NCI-H2081 (cell line): ENCODE data around the gene DHCR7.

Experiments
- DNase-seq, 2 experiments: peaks; one replicate each; lab custom pipeline; 2025; lab: John Stamatoyannopoulos, UW

DHCR7 gene

DNA sequence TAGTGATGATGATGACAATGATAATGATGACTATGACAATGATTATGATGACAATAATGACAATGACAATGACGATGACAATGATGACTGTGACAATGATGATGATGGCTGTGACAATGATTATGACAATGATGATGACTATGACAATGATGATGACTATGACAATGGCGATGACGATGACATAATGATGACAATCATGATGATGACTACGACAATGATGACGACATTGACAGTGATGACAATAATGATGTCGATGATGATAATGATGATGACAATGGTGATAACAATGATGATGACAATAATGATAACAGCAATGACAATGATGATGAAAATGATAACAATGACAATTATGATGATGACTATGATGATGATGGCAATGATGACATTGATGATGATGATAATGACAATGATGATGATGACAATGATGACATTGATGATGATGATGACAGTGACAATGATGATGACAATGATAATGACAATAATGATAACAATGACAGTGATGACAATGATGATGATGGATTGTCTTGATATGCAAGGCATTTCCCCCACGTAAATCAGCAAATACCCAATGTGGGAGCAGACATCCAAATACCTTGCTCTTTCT lies 37.7 kb downstream of the DHCR7 start:
- DNase-seq = no peak

DNA sequence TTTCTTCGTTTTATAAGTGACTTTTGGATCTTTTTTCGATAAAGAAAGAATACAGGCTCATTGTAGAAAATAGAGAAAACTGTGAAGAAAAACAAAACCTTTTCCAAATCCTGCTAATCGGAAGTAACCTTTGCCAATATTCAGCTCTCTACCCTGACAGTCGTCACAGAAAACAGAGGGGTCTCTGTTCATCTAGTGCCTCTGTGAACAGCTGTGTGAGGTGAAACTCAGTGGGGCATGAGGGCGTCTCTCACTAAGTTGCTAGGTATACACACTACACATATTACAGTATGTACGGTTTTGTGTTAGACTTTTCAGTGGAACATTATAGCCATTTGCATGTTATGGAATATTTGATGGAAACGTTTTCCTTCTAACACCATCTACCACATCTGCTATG lies 39.4 kb downstream of the DHCR7 start:
- DNase-seq = no peak

DNA sequence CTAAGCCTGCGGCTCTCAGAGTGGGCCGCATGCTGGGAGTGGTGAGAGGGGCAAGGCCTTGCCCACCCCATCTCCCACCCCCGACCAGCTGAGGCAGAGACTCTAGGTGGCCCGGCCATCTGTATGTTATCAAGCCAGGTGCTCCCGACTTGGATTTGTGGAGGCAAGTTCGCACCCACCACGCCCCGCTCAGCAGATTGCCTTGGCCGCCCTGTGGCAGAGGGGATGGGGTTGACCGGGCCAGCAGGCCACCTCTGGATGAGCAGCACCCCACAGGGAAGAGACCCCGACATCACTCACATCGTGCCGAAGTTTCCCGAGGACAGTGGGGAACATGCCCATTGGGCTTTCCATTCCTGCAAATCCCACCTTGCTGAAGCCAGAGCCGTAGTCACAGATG lies 40.8 kb downstream of the DHCR7 start:
- no peak for DNase-seq

DNA sequence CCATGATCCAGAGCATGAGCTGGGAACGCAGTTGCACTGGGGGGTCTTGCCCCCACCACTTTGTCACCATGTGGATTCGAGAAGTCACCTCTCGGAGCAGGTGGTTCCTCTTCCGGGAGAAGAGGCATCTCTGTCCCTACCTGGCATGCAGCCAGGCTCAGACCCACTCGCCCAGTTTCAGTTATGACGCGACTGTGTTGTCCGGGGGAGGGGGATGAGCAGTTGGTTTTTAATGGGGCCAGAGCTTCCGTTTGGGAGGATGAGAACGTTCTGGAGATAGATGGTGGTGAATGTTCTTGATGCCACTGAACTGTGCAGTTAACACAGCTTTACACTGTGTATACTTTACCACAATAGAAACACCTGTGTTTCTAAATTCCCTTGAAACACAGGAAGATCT lies 41.5 kb downstream of the DHCR7 start:
- DNase-seq = no peak

DNA sequence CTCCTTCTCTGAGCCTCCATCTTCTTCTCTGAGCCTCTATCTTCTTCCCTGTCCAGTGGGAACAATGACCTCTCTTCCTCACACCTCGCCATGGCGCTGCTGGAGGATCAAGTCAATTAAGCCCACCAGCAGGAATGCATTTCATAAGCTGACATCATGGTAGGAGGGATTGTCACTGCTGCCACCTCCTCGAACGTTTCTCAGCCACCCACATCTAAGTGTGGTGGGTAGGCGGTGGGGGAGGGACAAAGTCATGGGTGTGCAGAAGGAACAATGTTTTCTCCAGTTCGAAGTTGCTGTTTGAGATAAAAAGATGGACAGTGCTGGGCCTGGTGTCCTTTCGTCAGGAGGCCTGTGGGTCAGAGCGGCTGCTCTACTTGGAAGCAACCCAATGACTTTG lies 44.0 kb downstream of the DHCR7 start:
- no peak for DNase-seq

DNA sequence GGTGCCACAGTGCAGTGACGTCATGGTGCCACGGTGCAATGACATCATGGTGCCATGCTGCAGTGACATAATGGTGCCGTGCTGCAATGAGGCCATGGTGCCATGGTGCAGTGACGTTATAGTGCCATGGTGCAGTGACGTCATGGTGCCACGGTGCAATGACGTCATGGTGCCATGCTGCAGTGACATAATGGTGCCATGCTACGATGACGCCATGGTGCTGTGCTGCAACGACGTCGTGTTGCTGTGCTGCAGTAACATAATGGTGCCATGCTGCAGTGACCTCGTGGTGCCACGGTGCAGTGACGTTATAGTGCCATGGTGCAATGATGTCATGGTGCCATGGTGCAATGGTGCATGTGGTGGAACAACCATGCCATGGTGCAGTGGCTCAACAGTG lies 45.3 kb downstream of the DHCR7 start:
- no peak for DNase-seq

DNA sequence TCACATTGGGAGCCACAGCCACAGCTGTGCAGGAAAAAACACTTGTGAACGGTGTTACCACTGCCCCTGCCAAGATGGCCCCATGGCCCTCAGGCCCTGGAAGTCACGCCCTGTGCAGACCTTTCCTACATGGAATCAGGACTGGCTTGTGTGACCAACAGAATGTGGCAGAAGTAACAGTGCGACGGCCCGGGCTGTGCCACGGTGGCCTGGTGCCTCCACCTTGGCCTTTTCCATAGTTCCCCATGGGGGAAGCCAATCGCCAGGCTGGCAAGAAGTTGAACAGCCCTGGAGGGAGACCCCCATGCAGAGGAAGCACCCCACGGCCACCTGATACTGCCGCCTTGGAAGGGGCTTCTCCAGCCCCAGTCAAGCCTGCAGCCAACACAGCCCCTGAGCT lies 48.0 kb downstream of the DHCR7 start:
- no peak for DNase-seq

DNA sequence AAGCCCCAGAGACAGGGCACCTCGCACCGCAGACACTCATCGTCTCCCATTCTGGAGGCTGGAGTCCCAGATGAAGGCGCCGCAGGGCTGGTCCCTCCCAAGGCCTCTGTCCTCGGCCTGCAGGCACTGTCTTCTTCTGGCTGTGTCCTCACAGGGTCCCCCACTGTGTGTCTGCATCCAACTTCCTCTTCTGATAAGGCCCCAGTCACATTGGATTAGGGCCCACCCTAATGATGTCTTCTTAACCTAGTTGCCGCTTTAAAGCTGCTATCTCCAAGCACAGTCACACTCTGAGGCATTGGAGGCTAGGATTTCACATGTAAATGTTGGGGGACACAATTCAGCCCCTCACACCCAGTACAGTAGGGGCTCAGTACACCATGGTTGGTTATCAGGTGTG lies 48.9 kb downstream of the DHCR7 start:
- DNase-seq = no peak

DNA sequence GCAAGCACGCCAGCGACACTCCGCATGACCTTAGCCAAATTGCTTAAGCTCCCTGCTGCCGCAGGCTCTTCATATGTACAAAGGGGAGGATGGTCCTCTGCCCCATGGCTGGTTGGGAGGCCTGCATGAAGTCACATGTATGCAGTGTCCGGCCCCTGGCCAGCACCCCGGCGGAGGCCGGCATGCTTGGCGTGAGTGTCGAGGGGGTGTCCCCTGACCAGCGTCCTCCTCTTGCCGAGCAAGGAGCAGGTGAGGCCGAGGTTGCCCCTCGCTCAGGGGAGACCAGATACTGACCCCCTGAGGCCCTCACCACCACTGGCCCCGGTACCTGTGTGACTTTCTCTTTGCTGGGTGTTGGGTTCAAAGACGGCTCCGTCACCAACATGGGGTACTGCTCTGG lies 50.2 kb downstream of the DHCR7 start:
- no peak for DNase-seq

DNA sequence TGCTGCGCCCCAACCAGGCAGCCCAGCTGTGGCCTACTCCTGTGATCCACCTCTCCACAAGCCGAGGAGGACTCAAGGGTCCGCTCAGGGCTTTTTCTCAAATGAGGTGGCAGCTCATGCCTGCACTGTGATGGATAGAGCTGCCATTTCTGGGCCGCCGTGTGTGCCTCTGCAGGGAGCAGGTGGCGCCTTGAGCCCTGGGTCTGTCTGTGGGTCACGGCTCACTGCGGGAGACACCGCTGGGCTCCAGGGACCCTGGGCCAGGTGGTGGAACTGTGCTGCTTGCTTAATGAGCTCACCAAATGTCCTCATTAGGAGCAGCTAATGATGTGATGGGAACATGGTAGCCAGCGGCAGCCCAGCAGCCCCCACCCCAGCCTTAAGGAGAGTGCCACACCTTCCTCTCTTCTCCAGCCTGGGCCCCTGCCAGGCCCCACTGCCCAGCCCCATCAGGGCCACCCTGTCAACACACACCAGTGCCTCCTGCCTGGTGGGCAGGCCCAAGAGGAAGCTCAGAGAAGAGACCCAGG lies 50.8 kb downstream of the DHCR7 start:
- DNase-seq = no peak

DNA sequence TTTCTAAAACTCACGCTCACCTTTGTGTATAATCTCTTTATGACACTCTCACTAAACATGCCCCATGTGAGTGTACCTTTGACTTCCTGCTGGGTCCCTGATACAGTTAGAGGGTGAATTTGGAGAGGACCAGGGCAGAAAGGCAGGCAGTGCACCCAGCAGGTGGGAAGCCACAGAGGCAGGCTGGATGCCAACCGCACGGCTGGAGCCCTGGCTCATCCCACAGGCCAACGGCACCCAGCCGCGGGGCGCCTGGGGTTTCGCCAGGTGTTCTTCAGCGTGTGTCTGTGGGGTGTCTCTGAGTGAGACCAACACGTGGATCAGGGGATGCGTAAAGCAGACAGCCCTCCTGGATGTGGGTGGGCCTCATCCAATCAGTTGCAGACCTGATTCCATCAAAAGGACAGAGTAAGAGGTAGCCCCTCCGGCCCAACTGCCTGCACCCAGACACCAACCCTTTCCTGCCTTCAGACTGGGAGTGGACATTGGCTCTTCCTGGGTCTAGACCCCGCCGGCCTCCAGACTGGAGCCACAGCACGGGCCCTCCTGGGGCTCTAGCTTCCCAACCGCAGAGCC lies 51.6 kb downstream of the DHCR7 start:
- peak; percentile 33 to 76 for DNase-seq

DNA sequence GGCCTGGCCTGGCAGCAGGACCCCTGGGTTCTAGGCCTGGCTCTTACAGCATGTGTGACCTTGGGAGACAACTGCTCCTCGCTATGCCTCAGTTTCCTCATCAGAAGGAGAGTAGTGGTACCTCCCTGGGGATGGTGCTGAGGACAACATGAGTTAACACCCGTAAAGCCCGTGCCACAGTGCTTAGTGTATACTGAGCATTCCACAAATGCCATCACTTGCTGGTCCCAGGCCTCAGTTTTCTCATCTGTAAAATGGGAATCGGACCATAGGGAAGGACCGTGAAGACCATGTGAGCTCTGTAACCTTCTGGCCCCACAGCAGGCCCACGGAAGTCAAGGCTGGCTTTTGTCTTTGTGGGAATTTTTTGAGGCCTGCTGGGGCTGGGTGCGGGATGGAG lies 52.4 kb downstream of the DHCR7 start:
- no peak for DNase-seq

DNA sequence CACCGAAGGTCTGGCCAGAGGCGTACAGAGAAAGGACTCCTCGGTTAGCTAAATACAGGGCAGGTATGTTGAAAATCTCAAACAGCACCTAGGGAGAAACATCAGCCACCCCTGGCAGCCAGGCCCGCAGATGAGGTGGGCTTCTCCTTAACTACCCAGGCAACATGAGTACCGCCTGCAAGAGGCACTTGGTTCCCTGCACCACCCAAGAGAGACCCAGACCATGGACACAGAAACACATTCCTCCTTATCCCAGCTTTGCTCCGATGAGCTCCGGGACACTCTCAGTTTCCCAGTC lies 53.0 kb downstream of the DHCR7 start:
- no peak for DNase-seq

DNA sequence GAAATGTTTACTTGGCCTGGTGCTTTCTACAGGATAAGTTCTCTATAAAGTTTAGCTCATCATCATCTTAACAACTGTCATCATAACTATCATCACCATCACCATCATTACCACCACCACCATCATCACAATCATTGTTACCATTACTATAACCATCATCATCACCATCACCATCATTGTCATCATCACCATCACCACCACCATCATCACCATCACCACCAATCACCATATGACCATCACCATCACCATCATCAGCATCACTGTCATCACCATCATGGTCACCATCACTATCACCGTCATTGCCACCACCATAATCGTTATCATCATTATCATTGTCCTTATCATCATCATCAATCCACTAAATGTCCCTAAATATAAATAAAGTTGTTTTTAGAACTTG lies 54.9 kb downstream of the DHCR7 start:
- DNase-seq = no peak

DNA sequence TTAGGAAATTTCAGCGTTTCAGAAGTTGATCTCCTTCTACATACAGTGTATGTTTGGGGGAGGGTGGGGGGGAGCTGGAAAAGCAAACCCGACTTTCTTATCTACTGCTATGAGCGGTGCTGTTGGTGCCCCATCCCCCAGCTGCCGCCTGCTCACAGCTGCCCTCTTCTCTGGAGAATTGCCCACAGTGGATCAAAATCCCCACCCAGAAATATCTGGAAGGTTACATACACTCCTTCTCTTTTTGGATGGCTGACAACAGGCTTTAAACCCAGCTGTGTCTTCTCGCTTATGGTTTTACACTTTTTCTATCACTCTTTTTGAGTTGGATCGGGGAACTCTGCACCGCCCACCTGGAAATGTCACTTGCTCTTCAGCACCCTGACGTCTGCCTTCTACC lies 56.4 kb downstream of the DHCR7 start:
- no peak for DNase-seq

DNA sequence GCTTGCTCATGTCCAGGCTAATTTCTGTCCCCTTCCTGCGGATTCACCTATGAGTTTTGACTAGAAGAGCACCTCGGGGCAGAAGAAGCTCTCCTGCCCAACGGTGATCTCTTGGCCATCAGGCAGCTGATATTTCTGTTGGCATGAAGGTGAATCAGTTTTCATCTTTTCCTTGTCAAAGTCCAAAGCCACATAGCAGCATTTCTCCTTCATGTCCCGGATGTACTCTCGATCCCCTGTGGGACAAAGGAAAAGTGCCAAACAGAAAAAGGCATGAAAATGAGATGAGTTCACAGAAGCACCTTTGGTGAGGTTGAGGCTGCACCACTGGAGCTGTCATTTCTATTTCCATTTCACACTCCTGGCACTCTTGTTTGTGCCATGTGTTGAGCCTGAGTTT lies 56.8 kb downstream of the DHCR7 start:
- no peak for DNase-seq

DNA sequence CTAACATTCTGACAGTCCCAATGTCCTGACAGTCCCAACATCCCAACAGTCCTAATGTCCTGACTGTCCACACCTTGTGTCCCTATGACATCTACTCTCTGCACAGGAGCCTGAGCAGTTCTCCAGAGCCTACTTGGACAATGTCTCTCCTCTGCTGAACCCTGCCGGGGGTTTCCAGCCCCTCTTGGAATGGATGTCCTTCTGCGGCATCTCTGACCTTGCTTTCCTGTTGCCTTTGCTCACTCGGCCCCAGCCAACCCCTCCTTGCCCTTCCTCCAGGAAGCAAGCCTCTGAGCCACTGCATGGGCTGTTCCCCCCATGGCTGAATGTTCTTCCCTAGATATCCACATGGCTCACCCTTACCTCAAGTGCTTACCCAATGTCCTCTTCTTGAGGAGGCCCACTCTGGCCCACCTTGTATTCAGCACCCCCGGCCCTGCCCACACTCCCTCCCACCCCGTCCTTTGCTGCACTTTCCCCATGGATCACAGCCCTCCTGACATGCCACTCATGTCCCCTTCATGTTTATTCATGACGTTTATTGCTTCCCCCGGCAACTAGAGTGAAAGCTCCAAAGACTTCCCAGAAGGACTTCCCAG lies 59.5 kb downstream of the DHCR7 start:
- DNase-seq = no peak

DNA sequence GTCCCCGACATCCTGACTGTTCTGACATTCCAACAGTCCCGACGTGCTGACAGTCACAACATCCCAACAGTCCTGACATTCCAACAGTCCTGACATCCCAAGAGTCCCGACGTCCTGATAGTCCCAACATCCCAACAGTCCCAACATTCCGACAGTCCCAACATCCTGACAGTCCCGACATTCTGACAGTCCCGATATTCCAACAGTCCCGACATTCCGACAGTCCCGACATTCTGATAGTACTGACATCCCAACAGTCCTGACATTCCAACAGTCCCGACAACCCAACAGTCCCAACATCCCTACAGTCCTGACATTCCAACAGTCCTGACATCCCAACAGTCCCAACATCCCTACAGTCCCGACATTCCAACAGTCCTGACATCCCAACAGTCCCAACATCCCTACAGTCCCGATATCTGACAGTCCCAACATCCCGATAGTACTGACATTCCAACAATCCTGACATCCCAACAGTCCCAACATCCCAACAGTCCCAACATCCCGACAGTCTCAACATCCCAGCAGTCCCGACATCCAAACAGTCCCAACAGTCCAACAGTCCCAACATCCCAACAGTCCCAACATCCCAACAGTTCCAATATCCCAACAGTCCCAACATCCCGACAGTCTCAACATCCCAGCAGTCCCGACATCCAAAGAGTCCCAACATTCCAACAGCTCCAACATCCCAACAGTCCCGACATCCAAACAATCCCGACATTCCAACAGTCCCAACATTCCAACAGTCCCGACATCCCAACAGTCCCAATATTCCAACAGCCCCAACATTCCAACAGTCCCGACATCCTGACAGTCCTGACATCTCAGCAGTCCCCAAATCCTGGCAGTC lies 60.2 kb downstream of the DHCR7 start:
- no peak for DNase-seq

DNA sequence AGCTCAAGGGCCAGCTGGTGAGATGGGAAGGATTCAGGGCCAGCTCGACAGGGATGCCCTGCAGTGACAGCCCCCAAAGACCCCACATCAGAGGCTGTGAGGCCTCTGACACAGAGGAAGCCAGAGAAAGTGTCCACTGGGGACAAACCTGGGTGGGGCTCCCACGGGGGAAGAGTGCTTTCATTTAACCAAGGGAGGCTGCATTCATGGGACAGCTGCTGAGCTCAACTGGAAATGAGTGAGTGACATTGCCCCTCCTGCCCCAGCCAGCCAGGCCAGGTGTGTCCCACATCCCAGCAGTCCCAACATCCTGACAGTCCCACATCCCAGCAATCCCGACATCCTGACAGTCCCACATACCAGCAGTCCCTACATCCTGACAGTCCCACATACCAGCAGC lies 61.0 kb downstream of the DHCR7 start:
- no peak for DNase-seq

DNA sequence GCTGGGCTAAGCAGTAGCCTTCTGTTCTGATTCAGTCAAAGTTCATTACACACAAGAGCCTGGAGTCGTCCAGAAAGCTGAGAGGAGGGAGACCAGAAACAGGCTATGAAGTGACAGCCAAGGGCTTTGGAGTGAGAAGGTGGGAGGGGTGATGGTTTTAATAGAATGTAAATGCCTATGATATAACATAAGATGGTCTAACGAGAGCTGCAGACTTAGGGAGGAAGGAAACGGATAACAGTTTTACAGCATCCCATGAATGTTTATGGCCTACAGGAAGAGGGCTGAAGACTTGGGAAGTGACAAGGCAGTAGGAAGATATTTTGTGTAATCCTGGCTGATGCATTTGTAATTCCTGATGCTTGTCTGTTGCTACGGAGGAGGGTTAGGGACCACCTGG lies 62.0 kb downstream of the DHCR7 start:
- no peak for DNase-seq

DNA sequence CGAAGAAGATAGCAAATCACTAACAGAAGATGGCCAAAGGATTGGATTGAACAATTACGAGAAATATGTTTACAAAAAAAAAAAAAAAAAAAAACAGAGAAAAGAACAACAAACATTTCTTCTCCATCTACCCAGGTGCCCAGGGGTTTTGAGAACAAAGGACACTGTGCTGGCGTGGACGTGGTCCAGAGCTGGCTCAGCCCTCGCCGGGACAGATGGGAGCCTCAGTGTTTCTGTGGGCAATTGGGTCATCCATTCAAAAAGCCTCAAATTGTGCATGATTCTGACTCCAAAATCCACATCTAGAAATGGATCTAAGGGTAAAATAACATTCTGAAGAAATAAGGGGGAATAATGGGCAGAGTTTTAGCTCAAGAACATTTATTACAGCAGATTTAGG lies 63.1 kb downstream of the DHCR7 start:
- no peak for DNase-seq

DNA sequence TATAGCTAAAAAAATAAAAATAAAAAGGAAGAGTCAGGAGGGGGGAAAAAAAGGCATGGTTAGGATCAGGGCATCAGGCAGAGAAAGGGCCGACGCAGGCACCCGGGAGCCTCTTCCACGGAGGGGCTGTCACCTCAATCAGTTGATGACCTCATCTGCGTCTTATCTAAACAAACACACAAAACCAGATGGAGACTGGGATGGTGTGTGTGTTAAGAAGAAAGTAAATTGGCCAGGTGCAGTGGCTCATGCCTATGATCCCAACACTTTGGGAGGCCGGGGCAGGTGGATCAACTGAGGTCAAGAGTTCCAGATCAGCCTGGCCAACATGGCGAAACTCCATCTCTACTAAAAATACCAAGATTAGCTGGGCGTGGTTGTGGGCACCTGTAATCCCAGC lies 63.6 kb downstream of the DHCR7 start:
- no peak for DNase-seq
